ENCODE data around the gene SEC61A1.

Gene SEC61A1

DNA sequence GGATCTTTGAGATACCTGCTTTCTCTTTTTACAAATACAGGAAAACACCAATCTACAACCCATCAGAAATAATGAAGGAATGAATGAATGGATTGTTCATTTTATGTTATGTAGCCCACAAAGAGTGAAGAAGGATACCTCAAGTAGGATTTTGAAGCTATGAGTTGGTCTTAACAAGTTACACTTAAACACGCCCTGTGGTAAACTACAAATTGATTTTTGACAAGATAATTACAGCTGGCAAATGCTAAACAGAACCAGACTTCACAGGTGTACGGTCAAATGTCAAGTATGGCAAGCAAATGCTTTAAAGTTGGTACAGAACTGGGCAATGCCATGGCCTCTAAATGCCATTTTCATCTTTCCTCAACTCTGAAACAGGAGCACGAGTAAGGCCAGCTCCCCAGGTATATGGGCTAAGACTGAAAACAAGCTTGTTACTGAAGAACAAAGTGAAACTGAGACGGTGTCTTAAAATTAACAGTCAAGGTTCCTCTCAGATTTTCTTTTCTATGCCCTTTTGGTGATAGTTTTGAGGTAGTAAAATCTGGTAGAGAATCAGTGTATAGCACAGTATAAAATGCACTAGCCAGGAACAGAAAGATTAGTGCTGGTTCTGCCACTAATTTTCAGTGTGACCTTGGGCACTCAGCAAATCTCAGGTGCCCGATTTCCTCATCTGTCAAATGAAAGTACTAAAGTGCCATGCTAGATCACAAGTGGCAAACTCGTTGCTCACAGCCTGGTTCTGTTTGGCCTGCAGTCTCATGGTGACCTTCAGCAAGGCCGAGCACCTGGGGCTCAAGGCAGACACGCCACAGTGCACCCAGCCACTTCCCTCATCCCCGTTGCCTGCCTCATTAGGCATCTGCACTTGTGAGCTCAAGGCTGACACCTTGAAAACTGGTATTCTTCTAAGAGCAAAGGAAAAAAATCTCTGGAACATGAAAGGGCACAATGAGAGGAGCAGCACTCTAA, 61.9 kb downstream of the SEC61A1 start:
- no peak for DNase-seq

All from NCI-H1048 (cell line).